H1 (cell line): ENCODE measurements around the gene PRMT5. TPM values are rescaled to one million over a fixed set of nuclear protein-coding genes. Genes with fewer than 3 reads are reported as not detected.

Experiments used
- CTCF ChIA-PET: fragments of 300-600 bp; sonication (Branson Sonifier 250); formaldehyde crosslinking; loops from one replicate; lab custom pipeline; 2021; ENCODE audit not compliant: partially characterized antibody; lab: Charles Lee
- POLR2A ChIA-PET: fragments of 300-600 bp; sonication (Branson Sonifier 250); formaldehyde crosslinking; loops from one replicate; lab custom pipeline; 2021; ENCODE audit warnings: inconsistent platforms; ENCODE audit not compliant: partially characterized antibody; lab: Charles Lee
- DNase-seq, 2 experiments: peaks; one replicate each; pipeline versions ENCODE4 v3.0.0 to v3.0.0-alpha.2; 2010 to 2022; ENCODE audit warnings: low spot score in 2 of 2, low read depth in 1 of 2, mixed read lengths in 1 of 2
- FAIRE-seq: peaks from 2 replicates; lab custom pipeline; 2011; peaks lifted over from hg19 to GRCh38; lab: Jason Lieb, UNC
- H2AFZ ChIP-seq: 2 replicates; pipeline ENCODE4 v1.8.1; 2012; ENCODE audit warnings: low read length, inconsistent platforms
- H2AK5ac ChIP-seq: 2 replicates; pipeline ENCODE4 v1.6.1; 2013; ENCODE audit warnings: low read depth, low read length
- H2BK120ac ChIP-seq: replicated peaks from 2 replicates; pipeline ENCODE3; 2013; ENCODE audit warnings: low read depth, low read length, inconsistent platforms
- H2BK12ac ChIP-seq: 2 replicates; pipeline ENCODE4 v1.6.1; 2013; ENCODE audit warnings: low read depth, low read length
- H2BK15ac ChIP-seq: 2 replicates; pipeline ENCODE4 v1.6.1; 2013; ENCODE audit warnings: low read length
- H2BK20ac ChIP-seq: 2 replicates; pipeline ENCODE4 v1.6.1; 2013; ENCODE audit warnings: low read length
- H2BK5ac ChIP-seq: 2 replicates; pipeline ENCODE4 v1.6.1; 2013; ENCODE audit warnings: low read depth, low read length
- H3K14ac ChIP-seq: 2 replicates; pipeline ENCODE4 v1.6.1; 2013; ENCODE audit warnings: inconsistent platforms; ENCODE audit not compliant: insufficient read length
- H3K18ac ChIP-seq: 2 replicates; pipeline ENCODE4 v1.6.1; 2013; ENCODE audit warnings: low read length; ENCODE audit errors: extremely low read depth
- H3K23ac ChIP-seq: 2 replicates; pipeline ENCODE4 v1.6.1; 2013; ENCODE audit warnings: inconsistent platforms; ENCODE audit not compliant: insufficient read length
- H3K23me2 ChIP-seq: 2 replicates; pipeline ENCODE4 v1.6.1; 2013; ENCODE audit warnings: low read depth, low read length
- H3K27ac ChIP-seq: 2 replicates; pipeline ENCODE4 v1.6.1; 2011; ENCODE audit warnings: low read depth, low read length, inconsistent platforms
- H3K27me3 ChIP-seq, 4 experiments: replicated peaks in 1 of 4; 1 replicate in 1 of 4; 2 replicates in 3 of 4; pipeline versions ENCODE4 v1.6.1 to v1.8.1; 2011 to 2013; ENCODE audit warnings: low read length in 3 of 4, mild to moderate bottlenecking in 3 of 4, inconsistent platforms in 2 of 4, mixed read lengths in 2 of 4, moderate library complexity in 1 of 4; ENCODE audit not compliant: control insufficient read depth in 3 of 4, insufficient read depth in 3 of 4; ENCODE audit errors: extremely low read depth in 1 of 4
- H3K36me3 ChIP-seq, 4 experiments: 2 replicates each; pipeline versions ENCODE4 v1.6.1 to v1.8.1; 2011 to 2013; ENCODE audit warnings: mild to moderate bottlenecking in 4 of 4, low read length in 3 of 4, moderate library complexity in 2 of 4, control low read depth in 1 of 4, inconsistent platforms in 1 of 4; ENCODE audit not compliant: insufficient read depth in 4 of 4, control insufficient read depth in 2 of 4
- H3K4ac ChIP-seq: replicated peaks from 2 replicates; pipeline ENCODE3; 2013; ENCODE audit warnings: low read length, low read depth, mixed read lengths, inconsistent platforms; ENCODE audit not compliant: insufficient read length
- H3K4me1 ChIP-seq, 4 experiments: replicated peaks in 1 of 4; 1 replicate in 1 of 4; 2 replicates in 3 of 4; pipeline versions ENCODE4 v1.6.1 to v1.8.1; 2011 to 2013; ENCODE audit warnings: low read length in 3 of 4, inconsistent platforms in 2 of 4, mixed read lengths in 1 of 4; ENCODE audit not compliant: insufficient read depth in 4 of 4, control insufficient read depth in 3 of 4
- H3K4me2 ChIP-seq, 2 experiments: 2 replicates each; pipeline versions ENCODE4 v1.6.1 to v1.8.1; 2011 to 2013; ENCODE audit warnings: low read depth in 2 of 2, low read length in 2 of 2, control low read depth in 1 of 2, inconsistent platforms in 1 of 2, mild to moderate bottlenecking in 1 of 2; ENCODE audit not compliant: insufficient read depth in 1 of 2
- H3K4me3 ChIP-seq, 4 experiments: fragments of 200-600, 300-600 bp in 1 of 4; sonication (generic), shearing (Covaris generic), sonication (Bioruptor Twin) in 1 of 4; 2 replicates each; pipeline versions ENCODE4 v1.5.1 to v1.8.1; 2011 to 2016; ENCODE audit warnings: low read length in 4 of 4, low read depth in 3 of 4, control low read depth in 2 of 4, inconsistent platforms in 2 of 4, mild to moderate bottlenecking in 2 of 4, mixed read lengths in 1 of 4, moderate library complexity in 1 of 4; ENCODE audit not compliant: insufficient read depth in 2 of 4; ENCODE audit errors: extremely low read depth in 1 of 4
- H3K56ac ChIP-seq: replicated peaks from 2 replicates; pipeline ENCODE3; 2013; ENCODE audit warnings: low read depth, mild to moderate bottlenecking, mixed read lengths, low read length, inconsistent platforms; ENCODE audit not compliant: insufficient read length
- H3K79me1 ChIP-seq: 2 replicates; pipeline ENCODE4 v1.6.1; 2013; ENCODE audit warnings: low read depth, low read length, control low read depth
- H3K79me2 ChIP-seq, 2 experiments: 2 replicates each; pipeline versions ENCODE4 v1.6.1 to v1.8.1; 2012 to 2013; ENCODE audit warnings: low read length in 2 of 2, mild to moderate bottlenecking in 2 of 2, inconsistent platforms in 1 of 2; ENCODE audit not compliant: insufficient read depth in 2 of 2, control insufficient read depth in 1 of 2
- H3K9ac ChIP-seq, 4 experiments: replicated peaks in 1 of 4; 1 replicate in 1 of 4; 2 replicates in 3 of 4; pipeline versions ENCODE4 v1.6.1 to v1.8.1; 2011 to 2013; ENCODE audit warnings: low read depth in 3 of 4, low read length in 3 of 4, control low read depth in 2 of 4, mild to moderate bottlenecking in 2 of 4, moderate library complexity in 2 of 4, inconsistent platforms in 1 of 4; ENCODE audit errors: extremely low read depth in 1 of 4
- H3K9me3 ChIP-seq, 2 experiments: 2 replicates each; pipeline versions ENCODE4 v1.6.1 to v1.8.1; 2012 to 2013; ENCODE audit warnings: mild to moderate bottlenecking in 2 of 2, moderate library complexity in 2 of 2, control low read depth in 1 of 2, inconsistent platforms in 1 of 2, low read depth in 1 of 2, low read length in 1 of 2, mixed read lengths in 1 of 2; ENCODE audit not compliant: insufficient read depth in 2 of 2
- H4K20me1 ChIP-seq, 2 experiments: replicated peaks in 1 of 2; 2 replicates each; pipeline versions ENCODE3 to v1.8.1; 2011 to 2013; ENCODE audit warnings: inconsistent platforms in 2 of 2, low read length in 2 of 2, mild to moderate bottlenecking in 1 of 2; ENCODE audit not compliant: insufficient read depth in 2 of 2, control insufficient read depth in 1 of 2
- H4K5ac ChIP-seq: 2 replicates; pipeline ENCODE4 v1.6.1; 2013; ENCODE audit warnings: low read length, low read depth, mixed read lengths, inconsistent platforms; ENCODE audit not compliant: insufficient read length
- H4K8ac ChIP-seq: 2 replicates; pipeline ENCODE4 v1.8.0; 2013; ENCODE audit warnings: mild to moderate bottlenecking, moderate library complexity, low read length, inconsistent platforms; ENCODE audit not compliant: insufficient read depth; ENCODE audit errors: extremely low read depth
- H4K91ac ChIP-seq: replicated peaks from 2 replicates; pipeline ENCODE3; 2013; ENCODE audit warnings: low read length, mixed read lengths, inconsistent platforms; ENCODE audit not compliant: insufficient read length
- ATF3 ChIP-seq: IDR thresholded peaks from 2 replicates; pipeline ENCODE4 v1.6.1; 2011; ENCODE audit warnings: low read depth, mild to moderate bottlenecking, low read length; ENCODE audit not compliant: insufficient read depth
- CTBP2 ChIP-seq: IDR thresholded peaks from 2 replicates; pipeline ENCODE4 v1.7.0; 2011; ENCODE audit warnings: borderline replicate concordance, mild to moderate bottlenecking, moderate library complexity, mixed read lengths, low read length; ENCODE audit not compliant: insufficient read depth, insufficient read length
- EP300 ChIP-seq, 2 experiments: IDR thresholded peaks; 1 replicate in 1 of 2; 2 replicates in 1 of 2; pipeline ENCODE4 v1.6.1; 2011 to 2012; ENCODE audit warnings: low read depth in 2 of 2, low read length in 2 of 2, mild to moderate bottlenecking in 2 of 2, borderline replicate concordance in 1 of 2, inconsistent platforms in 1 of 2, moderate library complexity in 1 of 2
- FOSL1 ChIP-seq: IDR thresholded peaks from 2 replicates; pipeline ENCODE4 v1.6.1; 2011; ENCODE audit warnings: mild to moderate bottlenecking, low read depth, low read length, moderate library complexity; ENCODE audit not compliant: insufficient read depth
- GTF2F1 ChIP-seq: IDR thresholded peaks from 2 replicates; pipeline ENCODE4 v1.6.1; 2012; ENCODE audit warnings: low read depth, low read length, improper control_type of control experiment, borderline replicate concordance
- SP4 ChIP-seq: IDR thresholded peaks from 2 replicates; pipeline ENCODE4 v1.6.1; 2012; ENCODE audit warnings: low read length, inconsistent platforms
- SUZ12 ChIP-seq: fragments of 200-600 bp; sonication (generic); IDR thresholded peaks from 2 replicates; pipeline ENCODE4 v1.6.1; 2012; ENCODE audit warnings: mild to moderate bottlenecking, inconsistent platforms, low read length, moderate library complexity, mixed read lengths
- WGBS, 2 experiments: shearing (Covaris generic) in 1 of 2; methylation state at CpG; one replicate each; pipeline versions ENCODE4 v1.1.6 to v1.1.7; 2013 to 2015; ENCODE audit warnings: low lambda C conversion rate in 2 of 2, mixed read lengths in 2 of 2, inconsistent platforms in 1 of 2, low coverage in 1 of 2, missing lambda C conversion rate in 1 of 2; ENCODE audit not compliant: insufficient replicate concordance in 2 of 2, insufficient coverage in 1 of 2, insufficient read length in 1 of 2; ENCODE audit errors: extremely low coverage in 1 of 2, missing lambda C conversion rate in 1 of 2; 5-methylcytosine and 5-hydroxymethylcytosine counted together
- polyA plus RNA-seq, 7 experiments: library from polyadenylated mRNA; depleted of rRNA in 3 of 7; stranded (reverse) in 5 of 7; unstranded in 2 of 7; fragments of >200 nt in 5 of 7; fragments of 200-250 nt in 2 of 7; gene quantifications; 1 replicate in 5 of 7; 2 replicates in 1 of 7; 4 replicates in 1 of 7; pipeline versions ENCODE4 v1.2.1 to v1.2.3, GENCODE V29; 2011 to 2013; ENCODE audit warnings: missing spikeins in 2 of 7, mixed read lengths in 2 of 7
- total RNA-seq: library from RNA; stranded (reverse); fragmentation: NEBNext Ultra II Directional; extraction: Animal tissue kit (Norgen Biotek cat#: 25700); gene quantifications from 2 replicates; pipeline ENCODE4 v1.2.1, GENCODE V29; 2021

Gene PRMT5
- total and polyA plus RNA-seq, 2 of the 8 experiments (the other 6 are each of a cell fraction or from before 2014, with no cell fraction given): 171 to 402 TPM

- Histone ChIP-seq H4K20me1 (peaks cover 0 to 5% of the 10 kb centered on the region in 2 experiments), H3K4me3 (no peak overlapping the region), H3K79me2 (peaks cover 2 to 11% of the 10 kb centered on the region in 2 experiments; a peak in 2 of 4 replicates), H4K8ac (no peak overlapping the region), H2BK5ac (no peak overlapping the region), H3K27me3 (no peaks in the 10 kb centered on the region), H3K56ac (no peak overlapping the region), H2BK12ac (no peak overlapping the region), H3K9ac (no peak overlapping the region), H3K36me3 (peaks cover 23 to 59% (median 41%) of the 10 kb centered on the region in 4 experiments), H3K4me2 (no peak overlapping the region), H2BK120ac (no peak overlapping the region), H3K14ac (no peak overlapping the region), H3K9me3 (no peaks in the 10 kb centered on the region), H2AK5ac (no peak overlapping the region), H3K23me2 (no peaks in the 10 kb centered on the region), H3K79me1 (no peaks in the 10 kb centered on the region; the same call in 1 of the 2 replicates), H2BK15ac (no peak overlapping the region), H3K4ac (no peak overlapping the region), H3K4me1 (no peaks in the 10 kb centered on the region), H4K5ac (no peak overlapping the region), H3K23ac (no peak overlapping the region), H3K27ac (no peak overlapping the region), H4K91ac (no peak overlapping the region), H2BK20ac (no peak overlapping the region), H3K18ac (no peak overlapping the region), H2AFZ (no peak overlapping the region)
- 95% methylated on average over 3 of the region's 3 CpGs; no CpG with 5 or more reads in 1 of the 2 experiments for WGBS, 2 experiments
- FAIRE-seq (no peak), DNase-seq (no peak)
- ChIA-PET CTCF (interaction anchor here (0.6 to 0.8 kb wide), 3 partner anchors 23 to 530 kb away, joined by 3 to 5 read pairs (median 4); no protein-coding TSS in a partner anchor), POLR2A (interaction anchor here (1.3 kb wide), 1 partner anchor 11 kb away, joined by 8 read pairs; the partner anchor contains the start of gene RBM23)
- TF ChIP-seq ATF3: no peak
- TF ChIP-seq SUZ12: no peak
- no peak for TF ChIP-seq SP4
- no peak for TF ChIP-seq GTF2F1
- TF ChIP-seq EP300 (IDR thresholded peaks at IDR 0.05; ENCODE audit: borderline replicate concordance in 1 of 2, low read depth in 2 of 2, low read length in 2 of 2): no peak
- TF ChIP-seq CTBP2: no peak
- TF ChIP-seq FOSL1: no peak
Observed at GRCh38 chr14:22907429-22907828, 21.7 kb downstream of the PRMT5 start.
